ENCODE results near the gene MCM7. TPM values are rescaled to one million over a fixed set of nuclear protein-coding genes. Genes with fewer than 3 reads are reported as not detected.

The MCM7 gene
- polyA plus RNA-seq, 1 donor (not counting 4 experiments of a cell fraction or from before 2014, with no cell fraction given) = 46.8 TPM

DNA sequence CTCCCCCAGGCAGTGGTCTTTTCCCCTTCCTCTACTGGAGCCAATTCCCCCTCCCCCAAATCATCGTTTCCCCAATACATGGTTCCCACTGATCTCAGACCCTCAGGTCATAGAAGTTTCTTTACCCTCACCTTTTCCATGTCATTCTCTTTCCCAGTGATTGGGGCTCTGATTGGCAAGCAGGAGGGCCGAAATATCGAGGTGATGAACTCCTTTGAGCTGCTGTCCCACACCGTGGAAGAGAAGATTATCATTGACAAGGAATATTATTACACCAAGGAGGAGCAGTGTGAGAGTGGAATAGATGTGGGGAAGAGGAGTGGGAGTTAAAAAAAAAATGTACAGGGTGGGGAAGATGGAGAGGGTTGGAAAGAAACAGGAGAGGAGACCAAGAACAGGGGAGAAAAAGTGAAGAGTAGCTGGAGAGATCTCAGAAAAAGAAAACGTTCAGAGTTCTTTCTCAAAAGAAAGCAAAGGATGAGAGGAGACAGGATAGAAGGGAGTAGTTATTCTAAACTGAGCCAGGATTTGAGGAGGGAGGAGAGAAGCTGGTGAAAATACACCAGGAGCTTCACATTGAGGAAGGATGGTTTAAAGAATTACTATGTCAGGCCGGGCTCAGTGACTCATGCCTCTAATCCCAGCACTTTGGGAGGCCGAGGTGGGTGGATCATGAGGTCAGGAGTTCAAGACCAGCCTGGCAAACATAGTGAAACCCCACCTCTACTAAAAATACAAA is 11.6 kb downstream of the MCM7 start:
- dilution Hi-C loops (cut with MboI; ENCODE audit: extremely low pct_ligation_motif_present, low sequenced_read_pairs) = no loop called here
- Histone ChIP-seq H3K27me3 (ENCODE audit: control insufficient read depth, extremely low read depth, insufficient read depth, low read length) (no peaks in the 10 kb centered on the region), H3K9ac (ENCODE audit: control insufficient read depth, extremely low read depth, insufficient read depth, low read length) (peak overlapping the region; percentile 90), H2AFZ (ENCODE audit: control insufficient read depth, low read length) (peak overlapping the region; percentile 90), H4K20me1 (ENCODE audit: control insufficient read depth, extremely low read depth, insufficient read depth, low read length) (no peaks in the 10 kb centered on the region), H3K4me3 (ENCODE audit: control insufficient read depth in 2 of 3, extremely low read depth in 1 of 3, insufficient read depth in 2 of 3, low read depth in 1 of 3, low read length in 3 of 3) (peak overlapping the region; percentile 84 to 95 (median 89)), H3K79me2 (ENCODE audit: control insufficient read depth, insufficient read depth, low read length) (peaks cover 19% of the 10 kb centered on the region), H3K27ac (ENCODE audit: control insufficient read depth, insufficient read depth, low read length) (peak overlapping the region; percentile 85), H3K4me1 (ENCODE audit: control insufficient read depth, extremely low read depth, insufficient read depth, low read length) (peaks cover 27% of the 10 kb centered on the region), H3K9me1 (ENCODE audit: control insufficient read depth, extremely low read depth, insufficient read depth, low read length) (no peaks in the 10 kb centered on the region), H3K36me3 (ENCODE audit: control insufficient read depth in 2 of 2, extremely low read depth in 1 of 2, insufficient read depth in 2 of 2, low read length in 2 of 2) (peaks cover 30 to 39% of the 10 kb centered on the region in 2 experiments), H3K4me2 (ENCODE audit: control insufficient read depth, extremely low read depth, insufficient read depth, low read depth, low read length) (peak overlapping the region; percentile 82), H3K9me3 (ENCODE audit: control insufficient read depth, low read depth, low read length) (no peaks in the 10 kb centered on the region)
- TF ChIP-seq, protein P1, sequence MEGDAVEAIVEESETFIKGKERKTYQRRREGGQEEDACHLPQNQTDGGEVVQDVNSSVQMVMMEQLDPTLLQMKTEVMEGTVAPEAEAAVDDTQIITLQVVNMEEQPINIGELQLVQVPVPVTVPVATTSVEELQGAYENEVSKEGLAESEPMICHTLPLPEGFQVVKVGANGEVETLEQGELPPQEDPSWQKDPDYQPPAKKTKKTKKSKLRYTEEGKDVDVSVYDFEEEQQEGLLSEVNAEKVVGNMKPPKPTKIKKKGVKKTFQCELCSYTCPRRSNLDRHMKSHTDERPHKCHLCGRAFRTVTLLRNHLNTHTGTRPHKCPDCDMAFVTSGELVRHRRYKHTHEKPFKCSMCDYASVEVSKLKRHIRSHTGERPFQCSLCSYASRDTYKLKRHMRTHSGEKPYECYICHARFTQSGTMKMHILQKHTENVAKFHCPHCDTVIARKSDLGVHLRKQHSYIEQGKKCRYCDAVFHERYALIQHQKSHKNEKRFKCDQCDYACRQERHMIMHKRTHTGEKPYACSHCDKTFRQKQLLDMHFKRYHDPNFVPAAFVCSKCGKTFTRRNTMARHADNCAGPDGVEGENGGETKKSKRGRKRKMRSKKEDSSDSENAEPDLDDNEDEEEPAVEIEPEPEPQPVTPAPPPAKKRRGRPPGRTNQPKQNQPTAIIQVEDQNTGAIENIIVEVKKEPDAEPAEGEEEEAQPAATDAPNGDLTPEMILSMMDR (optimal IDR thresholded peaks at IDR 0.05 in 1 of 3, IDR thresholded peaks at IDR 0.05 in 1 of 3, conservative IDR thresholded peaks at IDR 0.05 in 1 of 3; ENCODE audit: extremely low read depth in 1 of 3, insufficient read depth in 2 of 3, low read length in 3 of 3) = no peak
- DNase-seq (ENCODE audit: low read depth, low spot score) (no peak), FAIRE-seq (no peak)

GRCh38 chr7:100088621-100089457 is 12.4 kb downstream of the MCM7 start, which contains the start of gene COPS6:
Gene COPS6, plus strand, starts transcription at chr7:100088969. Its CDS starts 22 bp downstream, at chr7:100088991.
- DNase-seq (ENCODE audit: low read depth, low spot score) = no peak
- Histone ChIP-seq H3K27me3 (ENCODE audit: control insufficient read depth, extremely low read depth, insufficient read depth, low read length) (no peaks in the 10 kb centered on the region), H3K36me3 (ENCODE audit: control insufficient read depth in 2 of 2, extremely low read depth in 1 of 2, insufficient read depth in 2 of 2, low read length in 2 of 2) (peaks cover 28 to 33% of the 10 kb centered on the region in 2 experiments), H3K9me3 (ENCODE audit: control insufficient read depth, low read depth, low read length) (no peaks in the 10 kb centered on the region), H4K20me1 (ENCODE audit: control insufficient read depth, extremely low read depth, insufficient read depth, low read length) (no peaks in the 10 kb centered on the region), H3K9me1 (ENCODE audit: control insufficient read depth, extremely low read depth, insufficient read depth, low read length) (no peaks in the 10 kb centered on the region), H2AFZ (ENCODE audit: control insufficient read depth, low read length) (peak within 1 kb of the TSS; percentile 90), H3K4me1 (ENCODE audit: control insufficient read depth, extremely low read depth, insufficient read depth, low read length) (peaks cover 27% of the 10 kb centered on the region), H3K4me2 (ENCODE audit: control insufficient read depth, extremely low read depth, insufficient read depth, low read depth, low read length) (peak within 1 kb of the TSS; percentile 82), H3K4me3 (ENCODE audit: control insufficient read depth in 2 of 3, extremely low read depth in 1 of 3, insufficient read depth in 2 of 3, low read depth in 1 of 3, low read length in 3 of 3) (peak within 1 kb of the TSS; percentile 84 to 95 (median 89)), H3K79me2 (ENCODE audit: control insufficient read depth, insufficient read depth, low read length) (peaks cover 17% of the 10 kb centered on the region), H3K9ac (ENCODE audit: control insufficient read depth, extremely low read depth, insufficient read depth, low read length) (peak within 1 kb of the TSS; percentile 90), H3K27ac (ENCODE audit: control insufficient read depth, insufficient read depth, low read length) (peak within 1 kb of the TSS; percentile 85)
- FAIRE-seq = no peak
- dilution Hi-C loops (cut with MboI; ENCODE audit: extremely low pct_ligation_motif_present, low sequenced_read_pairs) = no loop called here
- no peak for TF ChIP-seq EZH2 (IDR thresholded peaks at IDR 0.05; ENCODE audit: low read length)
- TF ChIP-seq, protein P1 (optimal IDR thresholded peaks at IDR 0.05 in 1 of 3, IDR thresholded peaks at IDR 0.05 in 1 of 3, conservative IDR thresholded peaks at IDR 0.05 in 1 of 3; ENCODE audit: extremely low read depth in 1 of 3, insufficient read depth in 2 of 3, low read length in 3 of 3) = no peak

All from keratinocyte (primary cell).